ENCODE data around the gene IGSF21. TPM values are rescaled to one million over a fixed set of nuclear protein-coding genes. Genes with fewer than 3 reads are reported as not detected.

The IGSF21 gene
- total RNA-seq, 3 donors from 2014 or later (not counting 1 experiment from before 2014, with no cell fraction given): not detected

GRCh38 chr1:18246543-18246942 lies 138.9 kb downstream of the IGSF21 start:
- no peak for DNase-seq
- Mint-ChIP-seq H3K27ac (no peak overlapping the region), H3K36me3 (no peaks in the 10 kb centered on the region), H3K4me1 (no peaks in the 10 kb centered on the region), H3K9me3 (no peaks in the 10 kb centered on the region), H3K27me3 (ENCODE audit: low read depth in 2 of 2) (no peaks in the 10 kb centered on the region), H3K4me3 (no peak overlapping the region)
- Histone ChIP-seq H3K4me1 (ENCODE audit: control insufficient read depth, insufficient read depth, low read length) (no peaks in the 10 kb centered on the region), H3K27me3 (ENCODE audit: control insufficient read depth, insufficient read depth, low read length) (no peaks in the 10 kb centered on the region), H3K4me3 (ENCODE audit: low read length) (no peak overlapping the region), H3K9me3 (ENCODE audit: control insufficient read depth, insufficient read depth, low read length) (no peaks in the 10 kb centered on the region), H3K27ac (ENCODE audit: low read length) (no peak overlapping the region), H3K36me3 (ENCODE audit: control insufficient read depth, insufficient read depth, low read length) (no peaks in the 10 kb centered on the region)
- WGBS (ENCODE audit: insufficient coverage): 83% methylated on average over 6 of the region's 6 CpGs
- no peak for TF ChIP-seq CTCF (IDR thresholded peaks at IDR 0.05)
- ATAC-seq: no peak
- intact Hi-C loops (cut with micrococcal nuclease): no loop called here

DNA sequence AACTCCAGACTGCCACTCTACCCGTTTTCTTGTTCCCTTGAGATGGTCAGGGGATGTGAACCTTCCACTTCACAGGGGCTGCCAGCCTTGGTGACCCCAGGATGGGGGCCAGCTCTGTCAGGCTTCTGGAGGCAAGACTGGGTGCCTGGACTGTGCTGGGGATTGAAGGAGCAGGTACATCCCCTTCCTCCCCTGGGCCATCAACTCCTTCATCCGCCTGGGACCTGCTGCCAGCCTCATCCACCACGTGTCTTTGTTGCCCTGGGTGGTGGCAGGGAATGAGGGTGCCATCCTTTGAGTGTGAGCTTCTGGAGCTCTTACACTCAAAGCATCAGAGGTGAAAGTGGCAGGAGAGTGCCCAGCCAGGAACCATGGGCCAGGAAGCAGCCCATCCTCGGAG lies 139.6 kb downstream of the IGSF21 start:
- H3K4me3 Mint-ChIP-seq: no peak overlapping the region
- TF ChIP-seq CTCF (IDR thresholded peaks at IDR 0.05): no peak
- no peaks in the 10 kb centered on the region for H3K9me3 ChIP-seq (ENCODE audit: control insufficient read depth, insufficient read depth, low read length)
- H3K36me3 Mint-ChIP-seq: no peaks in the 10 kb centered on the region
- 60% methylated on average over 4 of the region's 4 CpGs for WGBS (ENCODE audit: insufficient coverage)
- ATAC-seq: no peak
- no peak overlapping the region for H3K27ac ChIP-seq (ENCODE audit: low read length)
- H3K27ac Mint-ChIP-seq: no peak overlapping the region
- no peaks in the 10 kb centered on the region for H3K36me3 ChIP-seq (ENCODE audit: control insufficient read depth, insufficient read depth, low read length)
- no peak overlapping the region for H3K4me3 ChIP-seq (ENCODE audit: low read length)
- no peaks in the 10 kb centered on the region for H3K9me3 Mint-ChIP-seq
- no peaks in the 10 kb centered on the region for H3K27me3 ChIP-seq (ENCODE audit: control insufficient read depth, insufficient read depth, low read length)
- no peaks in the 10 kb centered on the region for H3K27me3 Mint-ChIP-seq (ENCODE audit: low read depth in 2 of 2)
- no peak for DNase-seq
- no peaks in the 10 kb centered on the region for H3K4me1 Mint-ChIP-seq
- H3K4me1 ChIP-seq (ENCODE audit: control insufficient read depth, insufficient read depth, low read length): no peaks in the 10 kb centered on the region
- intact Hi-C loops (cut with micrococcal nuclease): no loop called here

DNA sequence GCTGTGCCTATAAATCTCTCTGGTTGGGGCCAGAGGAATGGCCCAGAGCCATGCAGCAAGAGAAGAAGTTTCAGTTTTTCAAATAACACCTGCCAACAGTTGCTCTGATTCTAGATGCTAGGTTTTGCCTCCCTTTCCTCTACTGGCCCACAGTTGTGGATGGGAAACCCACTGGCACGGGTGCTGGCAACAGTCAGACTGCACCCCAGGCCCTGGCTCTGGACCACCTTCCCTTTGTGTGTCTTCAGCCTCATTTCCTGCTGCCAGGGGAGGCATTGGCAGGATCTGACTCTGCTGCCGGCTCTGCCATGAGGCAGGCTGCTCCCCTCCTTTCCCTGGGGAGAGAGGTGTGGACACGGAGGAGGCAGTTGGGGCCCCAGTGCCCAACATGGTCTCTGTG lies 142.0 kb downstream of the IGSF21 start:
- no peak overlapping the region for H3K27ac Mint-ChIP-seq
- no peak overlapping the region for H3K4me3 Mint-ChIP-seq
- intact Hi-C loops (cut with micrococcal nuclease): no loop called here
- 65% methylated on average over 2 of the region's 3 CpGs for WGBS (ENCODE audit: insufficient coverage)
- TF ChIP-seq CTCF (IDR thresholded peaks at IDR 0.05): no peak
- no peak overlapping the region for H3K4me3 ChIP-seq (ENCODE audit: low read length)
- no peaks in the 10 kb centered on the region for H3K4me1 Mint-ChIP-seq
- no peak for DNase-seq
- H3K27me3 ChIP-seq (ENCODE audit: control insufficient read depth, insufficient read depth, low read length): no peaks in the 10 kb centered on the region
- no peaks in the 10 kb centered on the region for H3K9me3 ChIP-seq (ENCODE audit: control insufficient read depth, insufficient read depth, low read length)
- no peaks in the 10 kb centered on the region for H3K9me3 Mint-ChIP-seq
- H3K4me1 ChIP-seq (ENCODE audit: control insufficient read depth, insufficient read depth, low read length): no peaks in the 10 kb centered on the region
- no peak overlapping the region for H3K27ac ChIP-seq (ENCODE audit: low read length)
- no peaks in the 10 kb centered on the region for H3K27me3 Mint-ChIP-seq (ENCODE audit: low read depth in 2 of 2)
- H3K36me3 ChIP-seq (ENCODE audit: control insufficient read depth, insufficient read depth, low read length): no peaks in the 10 kb centered on the region
- no peaks in the 10 kb centered on the region for H3K36me3 Mint-ChIP-seq
- ATAC-seq: no peak

- H3K9me3 ChIP-seq (ENCODE audit: control insufficient read depth, insufficient read depth, low read length): no peaks in the 10 kb centered on the region
- no peaks in the 10 kb centered on the region for H3K27me3 ChIP-seq (ENCODE audit: control insufficient read depth, insufficient read depth, low read length)
- H3K27ac Mint-ChIP-seq: no peak overlapping the region
- peaks cover 7 to 13% of the 10 kb centered on the region in 2 donors for H3K27me3 Mint-ChIP-seq (ENCODE audit: low read depth in 2 of 2)
- H3K36me3 Mint-ChIP-seq: no peaks in the 10 kb centered on the region
- H3K9me3 Mint-ChIP-seq: peaks cover 0 to 4% of the 10 kb centered on the region in 2 donors
- 43% methylated on average over 4 of the region's 4 CpGs for WGBS (ENCODE audit: insufficient coverage)
- DNase-seq: no peak
- no peaks in the 10 kb centered on the region for H3K4me1 Mint-ChIP-seq
- intact Hi-C loops (cut with micrococcal nuclease): no loop called here
- no peak overlapping the region for H3K4me3 ChIP-seq (ENCODE audit: low read length)
- no peaks in the 10 kb centered on the region for H3K36me3 ChIP-seq (ENCODE audit: control insufficient read depth, insufficient read depth, low read length)
- H3K27ac ChIP-seq (ENCODE audit: low read length): no peak overlapping the region
- no peak for ATAC-seq
- no peaks in the 10 kb centered on the region for H3K4me1 ChIP-seq (ENCODE audit: control insufficient read depth, insufficient read depth, low read length)
- no peak for TF ChIP-seq CTCF (IDR thresholded peaks at IDR 0.05)
- H3K4me3 Mint-ChIP-seq: no peak overlapping the region
Observed at GRCh38 chr1:18253093-18253492, 145.5 kb downstream of the IGSF21 start.
